BE2C (cell line): ENCODE results near the gene TSC1.

Experiments
- DNase-seq: peaks from one replicate; pipeline ENCODE4 v3.0.0-alpha.2; 2020
- H3K27me3 ChIP-seq: fragments of 250-450 bp; sonication (Bioruptor Pico); 2 replicates; pipeline ENCODE4 v1.5.1; 2020; ENCODE audit warnings: mild to moderate bottlenecking
- H3K36me3 ChIP-seq: fragments of 250-450 bp; sonication (Bioruptor Pico); 2 replicates; pipeline ENCODE4 v1.5.1; 2020; ENCODE audit warnings: mild to moderate bottlenecking
- H3K4me1 ChIP-seq: fragments of 250-450 bp; sonication (Bioruptor Pico); 2 replicates; pipeline ENCODE4 v1.5.1; 2020
- H3K4me3 ChIP-seq: 2 replicates; pipeline ENCODE4 v1.5.1; 2011; ENCODE audit warnings: low read depth, low read length
- H3K9me3 ChIP-seq: fragments of 250-450 bp; sonication (Bioruptor Pico); 2 replicates; pipeline ENCODE4 v1.5.1; 2020
- CTCF ChIP-seq: IDR thresholded peaks from 2 replicates; pipeline ENCODE4 v1.5.1; 2012; ENCODE audit warnings: mild to moderate bottlenecking, low read depth, low read length

TSC1 gene

DNA sequence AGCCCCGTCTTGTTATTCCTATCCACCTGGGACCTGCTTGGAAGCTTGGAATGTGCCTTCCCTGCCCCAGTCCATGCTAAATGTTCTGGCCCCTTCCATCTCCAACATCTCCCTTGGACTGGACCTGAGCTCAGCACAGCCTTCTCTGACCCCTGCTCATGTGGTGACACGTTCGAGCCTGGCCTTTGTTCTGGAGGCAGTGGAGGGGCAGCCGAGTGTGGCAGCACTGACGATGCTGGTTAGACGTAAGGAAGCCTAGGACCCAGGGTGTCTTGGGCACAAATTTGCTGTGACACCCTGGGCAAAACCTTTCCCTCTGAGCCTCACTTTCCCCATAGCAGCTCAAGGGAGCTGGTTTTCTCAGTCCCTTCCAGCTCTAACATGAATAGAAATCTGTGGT is 61.8 kb downstream of the TSC1 start:
- TF ChIP-seq CTCF: no peak
- Histone ChIP-seq H3K4me3 (no peak overlapping the region), H3K9me3 (no peaks in the 10 kb centered on the region)

DNA sequence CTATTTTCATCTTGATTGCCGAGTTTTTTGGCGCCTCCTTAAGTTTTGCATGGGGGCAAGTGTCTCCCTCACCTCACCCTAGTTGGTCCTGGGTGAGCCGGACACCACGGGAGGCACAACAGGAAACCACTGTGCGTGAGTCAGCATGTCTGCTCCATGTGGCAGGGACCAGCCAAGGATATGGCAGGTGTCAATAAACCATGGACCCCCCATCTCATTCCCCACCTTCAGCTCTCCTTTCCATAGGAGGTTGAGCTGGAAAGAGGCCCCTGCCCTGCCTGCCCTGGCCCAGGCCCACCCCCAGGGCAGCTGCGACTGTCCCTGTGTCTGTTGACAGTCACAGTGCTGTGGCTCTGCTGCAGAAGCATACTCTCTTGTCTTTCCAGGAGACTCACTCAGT is 62.6 kb downstream of the TSC1 start:
- no peak for DNase-seq
- no peaks in the 10 kb centered on the region; the same call in 1 of the 2 replicates for H3K36me3 ChIP-seq
- H3K4me3 ChIP-seq: no peak overlapping the region
- TF ChIP-seq CTCF: no peak
- no peaks in the 10 kb centered on the region for H3K9me3 ChIP-seq
- no peaks in the 10 kb centered on the region for H3K4me1 ChIP-seq
- no peaks in the 10 kb centered on the region for H3K27me3 ChIP-seq

More for the DNA sequence above, 61.8 kb downstream of the TSC1 start:
- Histone ChIP-seq H3K4me1 (no peaks in the 10 kb centered on the region), H3K36me3 (no peaks in the 10 kb centered on the region; the same call in 1 of the 2 replicates), H3K27me3 (no peaks in the 10 kb centered on the region)
- no peak for DNase-seq

DNA sequence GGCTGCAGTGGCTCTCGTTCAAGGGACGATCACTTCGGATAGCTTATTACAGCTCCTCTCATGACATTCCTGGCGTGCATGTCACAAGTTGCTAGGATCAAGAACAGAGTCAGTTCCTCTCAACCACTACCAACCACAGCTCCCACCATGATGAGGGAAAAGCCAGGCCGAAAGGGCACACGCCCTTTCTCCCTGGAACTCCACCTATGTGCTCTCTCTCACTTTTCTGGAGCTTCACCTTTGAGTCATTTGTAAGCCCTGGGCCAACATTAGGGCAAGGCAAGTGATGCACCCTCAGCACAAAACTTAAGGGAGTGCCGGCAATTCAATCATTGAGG is 64.1 kb downstream of the TSC1 start:
- H3K4me1 ChIP-seq: no peaks in the 10 kb centered on the region
- no peak for TF ChIP-seq CTCF
- H3K36me3 ChIP-seq: no peaks in the 10 kb centered on the region; the same call in 1 of the 2 replicates
- H3K4me3 ChIP-seq: no peak overlapping the region
- no peak for DNase-seq
- no peaks in the 10 kb centered on the region for H3K27me3 ChIP-seq
- H3K9me3 ChIP-seq: no peaks in the 10 kb centered on the region

DNA sequence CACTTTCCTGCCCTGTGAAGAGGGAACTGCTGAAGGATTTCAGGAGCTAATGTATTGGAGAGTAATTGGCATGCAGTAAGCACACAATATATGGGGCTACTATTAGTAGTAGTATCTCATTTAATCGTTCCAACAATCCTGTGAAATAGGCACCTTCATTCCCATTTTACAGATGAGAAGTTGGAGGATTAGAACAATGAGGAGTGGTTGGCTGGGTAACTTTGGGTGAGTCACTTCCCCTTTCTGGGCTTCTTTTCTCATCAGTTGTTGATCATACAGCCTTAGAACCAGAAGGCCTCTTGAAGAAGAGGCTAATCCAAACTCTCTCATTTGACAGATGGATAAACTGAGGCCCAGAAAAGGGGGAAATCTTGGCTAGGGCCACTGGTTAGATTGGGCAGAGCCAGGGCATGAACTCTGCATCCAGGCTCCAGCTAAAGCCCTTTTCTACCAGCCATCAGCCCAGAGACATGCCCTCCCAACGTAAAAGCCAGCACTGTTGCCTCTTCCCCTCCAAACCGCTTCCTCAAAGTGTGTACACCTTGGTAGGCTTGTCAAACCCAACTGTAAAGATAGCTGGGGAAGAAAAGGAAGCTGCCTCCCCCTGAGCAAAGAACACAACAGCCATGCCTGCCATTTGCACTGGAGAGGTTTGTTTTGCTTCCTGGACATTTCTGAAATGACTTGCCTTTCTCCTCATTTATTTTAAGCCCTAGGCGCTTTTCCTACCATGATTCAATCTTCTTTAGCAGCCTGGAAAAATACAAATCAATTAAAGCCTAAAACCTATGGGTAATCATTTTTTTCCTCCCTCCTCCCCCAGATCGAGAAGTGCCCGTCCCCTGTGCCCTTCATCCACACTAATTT is 64.7 kb downstream of the TSC1 start:
- no peak overlapping the region for H3K4me3 ChIP-seq

GRCh38 chr9:132878695-132879456 is 65.5 kb downstream of the TSC1 start, which contains the start of gene SPACA9:
SPACA9 (plus strand) TSS chr9:132878898; CDS start chr9:132883948, 5,050 bp downstream.
- H3K4me1 ChIP-seq: no peaks in the 10 kb centered on the region
- H3K27me3 ChIP-seq: no peaks in the 10 kb centered on the region
- no peak for TF ChIP-seq CTCF
- peak; percentile 63 for DNase-seq
- no peaks in the 10 kb centered on the region; the same call in 1 of the 2 replicates for H3K36me3 ChIP-seq
- H3K9me3 ChIP-seq: no peaks in the 10 kb centered on the region
- peak within 1 kb of the TSS; percentile 99 for H3K4me3 ChIP-seq

More for the DNA sequence above, 64.7 kb downstream of the TSC1 start:
- no peaks in the 10 kb centered on the region for H3K9me3 ChIP-seq
- H3K36me3 ChIP-seq: no peaks in the 10 kb centered on the region; the same call in 1 of the 2 replicates
- TF ChIP-seq CTCF: no peak
- no peaks in the 10 kb centered on the region for H3K27me3 ChIP-seq
- no peaks in the 10 kb centered on the region for H3K4me1 ChIP-seq
- DNase-seq: no peak
